HepG2 (cell line): ENCODE data around the gene SNX11. TPM values are rescaled to one million over a fixed set of nuclear protein-coding genes. Genes with fewer than 3 reads are reported as not detected.

ENCODE experiments used
- ATAC-seq: fragments of 200-7000 bp; cut with Tn5 transposase; 3 replicates; pipeline ENCODE4 v1.9.1; 2020; ENCODE audit warnings: mild to moderate bottlenecking, moderate library complexity
- BruUV-seq: library from RNA; stranded (reverse); fragments of 400-500 nt; replicated peaks from 2 replicates; lab custom pipeline; 2021; lab: Mats Ljungman, UMichigan
- CTCF ChIA-PET: fragments of 300-600 bp; formaldehyde crosslinking; extraction: SDS; loops from one replicate; lab custom pipeline; 2021; ENCODE audit warnings: low total read pairs, inconsistent platforms, low intra/inter-chr PET ratio; lab: Yijun Ruan, JAX
- POLR2A ChIA-PET: fragments of 350-600 bp; sonication (Branson Sonifier 250); formaldehyde crosslinking; loops from one replicate; lab custom pipeline; 2020; ENCODE audit warnings: antibody characterized with exemption, inconsistent platforms; lab: Yijun Ruan, JAX
- DNase-seq: peaks from one replicate; pipeline ENCODE4 v3.0.0-alpha.2; 2015; ENCODE audit warnings: low spot score
- FAIRE-seq: peaks from 3 replicates; lab custom pipeline; 2011; peaks lifted over from hg19 to GRCh38; lab: Jason Lieb, UNC
- H2AFZ ChIP-seq: one replicate; pipeline ENCODE4 v1.6.1; 2011; ENCODE audit warnings: low read length, inconsistent platforms
- H3K27ac ChIP-seq: fragments of 300-600 bp; 3 replicates; pipeline ENCODE4 v1.8.0; 2011; ENCODE audit warnings: mixed run types, mild to moderate bottlenecking, mixed read lengths, low read length, inconsistent platforms; ENCODE audit not compliant: insufficient read depth; ENCODE audit errors: extremely low read length
- H3K27me3 ChIP-seq, 2 experiments: fragments of 200-600 bp in 1 of 2; 2 replicates in 1 of 2; 3 replicates in 1 of 2; pipeline versions ENCODE4 v1.6.0 to v1.8.0; 2011; ENCODE audit warnings: low read length in 2 of 2, mild to moderate bottlenecking in 2 of 2, moderate library complexity in 2 of 2, inconsistent platforms in 1 of 2; ENCODE audit not compliant: insufficient read depth in 2 of 2, control insufficient read depth in 1 of 2
- H3K36me3 ChIP-seq, 2 experiments: fragments of 200-600 bp in 1 of 2; replicated peaks in 1 of 2; 2 replicates in 1 of 2; 3 replicates in 1 of 2; pipeline versions ENCODE4 v1.5.1 to v1.8.0; 2011; ENCODE audit warnings: low read length in 2 of 2, inconsistent platforms in 1 of 2; ENCODE audit not compliant: insufficient read depth in 2 of 2, control insufficient read depth in 1 of 2
- H3K4me1 ChIP-seq: 2 replicates; pipeline ENCODE4 v1.5.1; 2012; ENCODE audit warnings: low read length, inconsistent platforms; ENCODE audit not compliant: insufficient read depth
- H3K4me2 ChIP-seq: 2 replicates; pipeline ENCODE4 v1.6.0; 2011; ENCODE audit warnings: low read depth, low read length, inconsistent platforms
- H3K4me3 ChIP-seq, 3 experiments: fragments of 200-600 bp in 1 of 3; sonication (generic), shearing (Covaris generic) in 1 of 3; replicated peaks in 1 of 3; 2 replicates each; pipeline ENCODE4 v1.5.1; 2011 to 2016; ENCODE audit warnings: low read length in 3 of 3, inconsistent platforms in 2 of 3, low read depth in 2 of 3, mild to moderate bottlenecking in 2 of 3, control low read depth in 1 of 3, mixed read lengths in 1 of 3; ENCODE audit not compliant: insufficient read depth in 1 of 3
- H3K79me2 ChIP-seq: one replicate; pipeline ENCODE4 v1.6.1; 2011; ENCODE audit warnings: low read length, inconsistent platforms; ENCODE audit not compliant: insufficient read depth
- H3K9ac ChIP-seq: 2 replicates; pipeline ENCODE4 v1.6.0; 2011; ENCODE audit warnings: mild to moderate bottlenecking, low read depth, low read length, inconsistent platforms; ENCODE audit not compliant: insufficient read depth
- H3K9me3 ChIP-seq: 2 replicates; pipeline ENCODE4 v1.5.1; 2012; ENCODE audit warnings: mild to moderate bottlenecking, low read length
- H4K20me1 ChIP-seq: 2 replicates; pipeline ENCODE4 v1.6.0; 2011; ENCODE audit warnings: inconsistent platforms, mild to moderate bottlenecking, low read length, moderate library complexity; ENCODE audit not compliant: insufficient read depth
- DZIP1 ChIP-seq: sonication (generic); formaldehyde crosslinking; IDR thresholded peaks from 2 replicates; pipeline ENCODE4 v1.5.0; 2020; ENCODE audit warnings: mild to moderate bottlenecking, missing genetic modification reagents
- FOSL1 ChIP-seq: sonication (generic); formaldehyde crosslinking; IDR thresholded peaks from 2 replicates; pipeline ENCODE4 v1.9.0; 2021; ENCODE audit warnings: missing genetic modification reagents, borderline replicate concordance
- FOXA3 ChIP-seq: IDR thresholded peaks from 2 replicates; pipeline ENCODE4 v1.6.1; 2016; ENCODE audit warnings: missing genetic modification reagents, missing compliant biosample characterization
- HOXA5 ChIP-seq: sonication (generic); formaldehyde crosslinking; IDR thresholded peaks from 2 replicates; pipeline ENCODE4 v1.4.0; 2020; ENCODE audit warnings: missing genetic modification reagents
- IKZF1 ChIP-seq: fragments of 450-650 bp; IDR thresholded peaks from 2 replicates; pipeline ENCODE4 v1.7.1; 2016
- ISX ChIP-seq: sonication (generic); formaldehyde crosslinking; conservative IDR thresholded peaks from 2 replicates; pipeline ENCODE4 v1.5.0; 2020; ENCODE audit warnings: missing genetic modification reagents
- MTA1 ChIP-seq: sonication (generic); formaldehyde crosslinking; IDR thresholded peaks from 2 replicates; pipeline ENCODE4 v1.4.0; 2020; ENCODE audit warnings: missing genetic modification reagents, mild to moderate bottlenecking, borderline replicate concordance
- SALL2 ChIP-seq: sonication (generic); formaldehyde crosslinking; IDR thresholded peaks from 2 replicates; pipeline ENCODE4 v1.8.1; 2023; ENCODE audit warnings: mild to moderate bottlenecking, missing genetic modification reagents, inconsistent platforms
- ZNF761 ChIP-seq: sonication (generic); formaldehyde crosslinking; conservative IDR thresholded peaks from 2 replicates; pipeline ENCODE4 v1.4.0; 2020; ENCODE audit warnings: mild to moderate bottlenecking, missing genetic modification reagents
- ZNF773 ChIP-seq: sonication (generic); formaldehyde crosslinking; IDR thresholded peaks from 2 replicates; pipeline ENCODE4 v1.4.0; 2020; ENCODE audit warnings: missing genetic modification reagents, borderline replicate concordance
- WGBS: methylation state at CpG from one replicate; pipeline ENCODE4 v1.1.6; 2017; ENCODE audit warnings: low lambda C conversion rate; 5-methylcytosine and 5-hydroxymethylcytosine counted together
- in situ Hi-C: cut with HindIII; loops from 2 replicates; pipeline ENCODE4 v1.10.0; 2017; ENCODE audit warnings: low pct_unique_long_range_greater_than_20kb; ENCODE audit not compliant: extremely low pct_ligation_motif_present
- intact Hi-C: fragments of 100-400 bp; cut with micrococcal nuclease; formaldehyde crosslinking; loops from one replicate; pipeline ENCODE4 v1.10.0; 2022; ENCODE audit not compliant: unreplicated experiment
- polyA plus RNA-seq, 8 experiments: library from polyadenylated mRNA; depleted of rRNA in 3 of 8; stranded (reverse) in 7 of 8; unstranded in 1 of 8; fragments of >200 nt; fragmentation: Illumina TruSeq in 4 of 8; extraction: Trizol in 4 of 8; gene quantifications; 2 replicates each; pipeline versions ENCODE4 v1.2.1 to v1.2.3, GENCODE V29; 2011 to 2016; ENCODE audit warnings: low read depth in 4 of 8, missing spikeins in 1 of 8, mixed read lengths in 1 of 8; ENCODE audit not compliant: insufficient read depth in 1 of 8
- total RNA-seq, 5 experiments: library from RNA; depleted of rRNA; stranded (reverse); fragments of >200 nt; fragmentation: Illumina TruSeq; extraction: Trizol; gene quantifications; 2 replicates each; pipeline ENCODE4 v1.2.3, GENCODE V29; 2016; ENCODE audit warnings: low read depth in 1 of 5

The SNX11 gene
- total and polyA plus RNA-seq, 2 of the 13 experiments (the other 11 are each of a cell fraction or from before 2014, with no cell fraction given): 12.9 to 14.0 TPM

DNA sequence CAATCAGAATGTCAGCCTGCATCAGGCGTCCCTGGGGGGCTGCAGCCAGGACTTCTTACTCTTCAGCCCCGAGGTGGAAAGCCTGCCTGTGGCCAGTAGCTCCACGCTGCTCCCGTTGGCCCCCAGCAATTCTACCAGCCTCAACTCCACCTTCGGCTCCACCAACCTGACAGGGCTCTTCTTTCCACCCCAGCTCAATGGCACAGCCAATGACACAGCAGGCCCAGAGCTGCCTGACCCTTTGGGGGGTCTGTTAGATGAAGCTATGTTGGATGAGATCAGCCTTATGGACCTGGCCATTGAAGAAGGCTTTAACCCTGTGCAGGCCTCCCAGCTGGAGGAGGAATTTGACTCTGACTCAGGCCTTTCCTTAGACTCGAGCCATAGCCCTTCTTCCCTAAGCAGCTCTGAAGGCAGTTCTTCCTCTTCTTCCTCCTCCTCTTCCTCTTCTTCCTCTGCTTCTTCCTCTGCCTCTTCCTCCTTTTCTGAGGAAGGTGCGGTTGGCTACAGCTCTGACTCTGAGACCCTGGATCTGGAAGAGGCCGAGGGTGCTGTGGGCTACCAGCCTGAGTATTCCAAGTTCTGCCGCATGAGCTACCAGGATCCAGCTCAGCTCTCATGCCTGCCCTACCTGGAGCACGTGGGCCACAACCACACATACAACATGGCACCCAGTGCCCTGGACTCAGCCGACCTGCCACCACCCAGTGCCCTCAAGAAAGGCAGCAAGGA is 49.0 kb upstream of the SNX11 start:
- ATAC-seq: no peak
- Histone ChIP-seq H2AFZ (no peak overlapping the region), H4K20me1 (peaks cover 18% of the 10 kb centered on the region), H3K27ac (no peak overlapping the region), H3K4me3 (no peak overlapping the region), H3K4me2 (no peak overlapping the region), H3K9ac (no peak overlapping the region), H3K27me3 (no peaks in the 10 kb centered on the region), H3K36me3 (peaks cover 54 to 90% of the 10 kb centered on the region in 2 experiments), H3K9me3 (no peaks in the 10 kb centered on the region), H3K79me2 (peaks cover 7% of the 10 kb centered on the region), H3K4me1 (peaks cover 18% of the 10 kb centered on the region)
- DNase-seq: no peak
- TF ChIP-seq ZNF761 (no peak), IKZF1 (no peak), FOSL1 (no peak), HOXA5 (CRISPR knock-in tag) (no peak), FOXA3 (CRISPR knock-in tag) (no peak), ZNF773 (CRISPR knock-in tag) (no peak), DZIP1 (CRISPR knock-in tag) (no peak), MTA1 (no peak), SALL2 (CRISPR knock-in tag) (no peak), ISX (CRISPR knock-in tag) (no peak)
- POLR2A ChIA-PET: interaction anchor here (1.6 to 3.4 kb wide), 2 partner anchors 10 kb away, joined by 7 to 29 read pairs; partner anchors contain the start of gene NFE2L1
- WGBS: 93% methylated on average over 8 of the region's 11 CpGs
- no TSS peak for BruUV-seq
- intact Hi-C loops (no loop called here), in situ Hi-C loops (no loop called here)
- CTCF ChIA-PET: no interaction called here
- no peak for FAIRE-seq
